GM12892 (cell line): ENCODE results near the gene CASS4.

ENCODE experiments used
- POLR2A ChIP-seq: IDR thresholded peaks from 2 replicates; pipeline ENCODE4 v1.6.1; 2011; ENCODE audit warnings: low read depth, low read length, control low read depth
- POLR2AphosphoS5 ChIP-seq: IDR thresholded peaks from 2 replicates; pipeline ENCODE4 v1.6.1; 2011; ENCODE audit warnings: low read depth, low read length, control low read depth

GRCh38 chr20:56431471-56431870, 19.4 kb downstream of the CASS4 start:
- TF ChIP-seq POLR2A, result no peak
- no peak for TF ChIP-seq POLR2AphosphoS5
